Measurements from ENCODE around the gene JAKMIP1. TPM values are rescaled to one million over a fixed set of nuclear protein-coding genes. Genes with fewer than 3 reads are reported as not detected.
A peak's percentile ranks its signal among the peaks of the same experiment; 100 is the strongest.

The JAKMIP1 gene
- total RNA-seq, 1 donor from 2014 or later: not detected

DNA sequence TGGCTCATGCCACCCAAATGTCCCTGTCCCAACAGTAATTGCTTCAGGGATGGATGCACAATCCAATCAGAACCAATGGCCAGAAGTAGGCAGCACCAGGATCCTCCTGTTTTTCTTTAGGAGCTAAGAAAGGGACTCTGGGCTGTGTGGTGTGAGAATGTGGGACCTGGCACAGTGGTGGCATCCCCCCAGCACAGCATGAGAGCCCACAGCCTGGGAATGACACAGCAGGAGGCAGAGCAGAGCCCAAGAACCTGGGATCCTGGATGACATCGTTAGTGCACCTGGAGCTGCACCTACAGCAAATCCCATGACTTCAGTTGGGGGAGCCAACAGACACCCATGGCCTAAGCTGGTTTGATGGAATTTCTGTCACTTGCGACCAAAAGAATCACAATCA lies 111.4 kb downstream of the JAKMIP1 start:
- intact Hi-C loops (cut with DNase I): loop anchor here (5.0 kb wide), 1 partner anchor 92 kb away; no protein-coding TSS in a partner anchor
- DNase-seq (no peak), ATAC-seq (ENCODE audit: poor library complexity) (no peak)

GRCh38 chr4:6087669-6088341 lies 112.5 kb downstream of the JAKMIP1 start:
- DNase-seq: no peak
- peak; percentile 55 for ATAC-seq (ENCODE audit: poor library complexity)
- intact Hi-C loops (cut with DNase I): loop anchor here (5.0 kb wide), 1 partner anchor 91 kb away; no protein-coding TSS in a partner anchor

DNA sequence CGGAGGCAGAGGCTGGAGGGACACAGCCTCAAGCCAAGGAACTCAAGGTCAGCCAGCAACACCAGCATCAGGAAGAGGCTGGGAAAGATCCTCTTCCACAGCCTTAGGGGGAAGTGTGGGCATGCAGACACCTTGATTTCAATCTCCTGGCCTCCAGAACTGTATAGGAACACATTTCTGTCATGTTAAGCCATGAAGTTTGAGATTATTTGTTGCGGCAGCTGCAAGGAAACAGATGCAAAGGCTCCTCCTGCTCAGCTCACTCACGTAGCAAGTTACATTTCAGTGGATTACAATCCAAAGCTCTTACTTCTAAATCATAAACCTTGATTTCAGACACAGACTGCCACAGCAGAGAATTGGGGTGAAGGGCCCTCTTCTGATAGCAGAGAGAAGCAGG lies 113.5 kb downstream of the JAKMIP1 start:
- intact Hi-C loops (cut with DNase I): loop anchor here (5.0 kb wide), 1 partner anchor 90 kb away; no protein-coding TSS in a partner anchor
- ATAC-seq (ENCODE audit: poor library complexity) (no peak), DNase-seq (no peak)

GRCh38 chr4:6085691-6086628 lies 114.4 kb downstream of the JAKMIP1 start:
- ATAC-seq (ENCODE audit: poor library complexity) (no peak), DNase-seq (no peak)
- intact Hi-C loops (cut with DNase I): loop anchor here (5.0 kb wide), 1 partner anchor 89 kb away; no protein-coding TSS in a partner anchor

GRCh38 chr4:6085028-6085690 lies 115.2 kb downstream of the JAKMIP1 start:
- intact Hi-C loops (cut with DNase I): loop anchor here (5.0 kb wide), 1 partner anchor 88 kb away; no protein-coding TSS in a partner anchor
- no peak for ATAC-seq (ENCODE audit: poor library complexity)
- DNase-seq: no peak

GRCh38 chr4:6079965-6080364 lies 120.4 kb downstream of the JAKMIP1 start:
- intact Hi-C loops (cut with DNase I): no loop called here
- DNase-seq (no peak), ATAC-seq (ENCODE audit: poor library complexity) (no peak)

- DNase-seq: no peak
- intact Hi-C loops (cut with DNase I): no loop called here
- no peak for ATAC-seq (ENCODE audit: poor library complexity)
These were observed 121.8 kb downstream of the JAKMIP1 start for GRCh38 chr4:6078560-6078959.

DNA sequence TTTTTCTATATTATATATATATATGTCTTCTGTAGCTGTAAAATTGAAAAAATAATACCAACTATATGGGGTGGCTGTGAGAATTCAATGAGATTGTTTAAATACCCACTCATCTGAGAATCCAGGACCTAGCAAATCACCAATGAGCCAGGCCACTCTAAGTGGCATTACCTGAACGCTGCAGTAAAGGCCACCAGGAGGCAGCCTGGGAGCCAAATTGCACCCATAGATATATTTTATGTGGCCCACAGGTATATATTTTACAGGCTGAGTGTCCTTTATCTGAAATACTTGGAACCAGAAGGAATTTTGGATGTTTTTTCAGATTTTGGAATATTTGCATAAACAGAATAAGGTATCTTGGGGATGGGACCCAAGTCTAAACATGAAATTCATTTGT lies 124.0 kb downstream of the JAKMIP1 start:
- intact Hi-C loops (cut with DNase I): no loop called here
- ATAC-seq (ENCODE audit: poor library complexity): no peak

GRCh38 chr4:6074758-6075157 lies 125.6 kb downstream of the JAKMIP1 start:
- intact Hi-C loops (cut with DNase I): loop anchor here (5.0 kb wide), 1 partner anchor 67 kb away; no protein-coding TSS in a partner anchor
- DNase-seq: no peak
- no peak for ATAC-seq (ENCODE audit: poor library complexity)

More for the DNA sequence above, 124.0 kb downstream of the JAKMIP1 start:
- DNase-seq: no peak

DNA sequence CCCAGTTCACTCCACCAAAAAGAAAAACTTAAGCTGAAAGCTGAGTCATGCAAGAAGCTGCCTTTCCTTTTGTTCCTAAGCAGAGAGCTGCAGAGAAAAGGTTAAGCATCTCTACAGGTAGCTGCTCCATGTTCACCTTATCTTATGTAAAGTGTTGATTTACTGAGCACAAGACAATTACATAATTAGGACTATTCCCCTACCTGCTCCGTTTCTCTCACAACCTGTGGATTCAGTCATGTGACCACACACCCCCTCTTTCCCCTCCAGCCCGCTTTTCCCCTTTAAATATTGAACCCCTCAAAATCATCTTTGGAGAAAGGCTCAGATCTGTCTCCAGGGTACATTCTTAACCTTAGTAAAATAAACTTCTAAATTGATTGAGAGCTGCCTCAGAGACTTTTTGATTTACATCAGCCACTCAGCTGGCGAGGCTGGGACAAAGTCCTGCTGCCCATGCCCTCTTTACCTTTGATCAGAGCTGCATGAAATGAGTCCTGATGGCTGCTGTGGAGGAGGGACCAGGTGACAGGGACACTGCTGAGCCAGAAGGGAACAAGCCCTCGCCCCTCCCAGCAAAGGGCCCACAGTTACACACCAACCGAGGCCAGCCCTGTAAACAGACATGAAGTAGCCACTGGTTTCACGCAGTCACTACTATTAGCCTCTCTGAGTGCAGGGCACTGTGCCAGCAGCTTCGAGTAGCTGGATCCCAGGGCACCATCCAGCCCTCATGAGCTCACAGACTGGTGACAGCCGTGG lies 128.2 kb downstream of the JAKMIP1 start:
- ATAC-seq (ENCODE audit: poor library complexity) (peak; percentile 55), DNase-seq (peak; percentile 59)
- intact Hi-C loops (cut with DNase I): loop anchor here (5.0 kb wide), 1 partner anchor 65 kb away; no protein-coding TSS in a partner anchor

GRCh38 chr4:6071191-6071958 lies 129.0 kb downstream of the JAKMIP1 start:
- no peak for DNase-seq
- intact Hi-C loops (cut with DNase I): loop anchor here (5.0 kb wide), 1 partner anchor 64 kb away; no protein-coding TSS in a partner anchor
- no peak for ATAC-seq (ENCODE audit: poor library complexity)

DNA sequence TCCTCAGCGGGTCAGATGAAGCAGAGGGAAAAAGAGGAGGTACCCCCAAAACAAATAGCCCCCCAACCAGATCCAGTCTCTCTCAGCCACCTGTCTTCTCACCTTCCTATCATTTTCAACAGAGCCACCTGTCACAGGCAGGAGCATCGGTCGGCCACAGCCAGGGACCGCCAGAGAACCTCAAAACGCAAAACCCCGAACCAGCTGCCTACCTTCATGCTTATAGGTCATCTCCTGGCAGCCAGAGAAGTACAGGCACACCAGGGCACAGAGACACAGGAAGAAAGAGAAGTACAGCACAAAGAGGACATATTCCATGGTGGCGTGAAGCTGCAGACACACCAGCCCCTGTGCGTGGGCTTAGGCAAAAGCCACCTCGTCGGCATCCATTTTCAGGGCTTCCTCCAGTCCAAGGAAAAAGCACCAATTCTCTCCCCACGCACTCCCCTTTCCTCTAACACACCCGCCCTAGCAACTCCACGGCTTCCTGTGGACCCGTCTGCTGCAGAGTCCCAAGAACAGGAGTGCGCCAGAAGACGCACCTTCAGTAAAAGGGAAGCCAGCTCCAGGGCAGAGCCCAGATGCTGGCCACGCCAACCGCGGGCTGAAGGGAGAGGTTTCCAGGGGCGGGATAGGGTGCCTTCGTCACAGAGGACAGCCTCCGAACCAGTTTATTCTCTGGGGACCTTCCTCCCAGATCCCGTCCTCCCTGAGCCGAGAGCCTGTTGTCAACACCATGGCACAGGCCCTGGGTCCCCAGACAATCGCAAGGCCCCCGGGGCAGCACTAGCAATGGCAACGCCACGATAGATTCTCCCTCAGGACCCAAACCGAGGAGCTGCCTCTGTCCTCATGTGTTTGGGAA lies 130.3 kb downstream of the JAKMIP1 start:
- DNase-seq (no peak), ATAC-seq (ENCODE audit: poor library complexity) (no peak)
- intact Hi-C loops (cut with DNase I): loop anchor here (5.0 kb wide), 1 partner anchor 63 kb away; no protein-coding TSS in a partner anchor

- DNase-seq (no peak), ATAC-seq (ENCODE audit: poor library complexity) (no peak)
- intact Hi-C loops (cut with DNase I): no loop called here
These were observed 131.4 kb downstream of the JAKMIP1 start for GRCh38 chr4:6068986-6069385.

DNA sequence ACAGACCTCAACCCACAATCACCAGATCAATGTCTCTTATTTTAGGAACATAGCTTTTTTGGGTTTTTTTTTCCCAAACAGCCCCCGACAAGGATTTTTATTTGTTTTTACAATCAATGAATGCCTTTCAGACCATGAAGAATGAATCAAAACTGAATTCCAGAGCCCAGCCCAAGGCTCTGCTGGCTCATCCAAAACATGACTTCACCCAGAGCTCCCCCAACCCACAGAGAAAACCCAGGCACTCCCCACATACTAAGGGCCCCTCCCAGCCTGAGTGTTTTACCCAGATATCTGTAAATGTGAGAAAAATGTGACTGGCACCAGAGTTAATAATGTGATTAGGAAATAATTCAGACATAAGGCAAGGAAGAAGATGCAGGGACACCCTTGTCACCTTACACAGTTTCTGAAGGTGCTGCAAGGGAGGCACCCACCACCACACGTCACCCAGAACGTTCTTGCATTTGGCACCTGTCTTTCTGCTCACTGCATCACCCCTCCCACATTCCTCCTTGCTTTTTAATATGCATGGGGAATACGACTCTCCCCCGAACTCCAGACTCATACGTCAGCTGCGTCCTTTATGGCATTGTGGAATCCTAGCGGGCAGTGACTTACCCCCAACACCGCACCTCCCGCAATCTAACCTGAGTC lies 134.3 kb downstream of the JAKMIP1 start:
- DNase-seq (no peak), ATAC-seq (ENCODE audit: poor library complexity) (no peak)
- intact Hi-C loops (cut with DNase I): no loop called here

GRCh38 chr4:6065166-6065565 lies 135.2 kb downstream of the JAKMIP1 start:
- no peak for ATAC-seq (ENCODE audit: poor library complexity)
- intact Hi-C loops (cut with DNase I): no loop called here
- DNase-seq: no peak

DNA sequence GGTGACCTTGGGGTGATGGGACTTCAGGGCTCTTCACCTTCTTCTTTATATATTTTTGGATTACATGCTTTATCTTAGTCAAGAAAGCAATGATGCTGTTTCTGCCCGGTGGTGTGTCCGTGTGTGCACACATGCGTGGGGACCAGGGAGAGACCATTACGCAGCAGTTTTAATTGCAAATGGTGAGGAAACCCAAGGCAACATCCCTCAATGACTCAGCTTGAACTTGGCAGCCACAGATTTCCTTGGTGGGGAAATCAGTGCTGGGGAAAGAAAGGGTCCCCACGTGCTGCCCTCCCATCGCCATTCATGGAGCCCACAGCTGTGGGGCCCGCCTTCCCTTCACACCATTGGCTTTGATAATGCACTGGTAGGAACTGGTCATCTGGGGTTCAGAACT lies 136.0 kb downstream of the JAKMIP1 start:
- intact Hi-C loops (cut with DNase I): no loop called here
- ATAC-seq (ENCODE audit: poor library complexity) (no peak), DNase-seq (no peak)

Measured in Right ventricle myocardium superior (tissue), 1 donor.